IPS-15b (cell line): ENCODE data around the gene LRRC7.
"Not testable (repeated sequence)": the region's sequence is repeated elsewhere in the genome, so short reads cannot be mapped to it uniquely, and the experiment has no call there.

ENCODE experiments used
- H3K27me3 ChIP-seq: one replicate; pipeline ENCODE4 v1.6.1; 2013; ENCODE audit warnings: low read length; ENCODE audit not compliant: control insufficient read depth, insufficient read depth
- H3K36me3 ChIP-seq: one replicate; pipeline ENCODE4 v1.6.1; 2013; ENCODE audit warnings: low read length; ENCODE audit not compliant: control insufficient read depth, insufficient read depth
- H3K4me1 ChIP-seq: one replicate; pipeline ENCODE4 v1.6.1; 2013; ENCODE audit warnings: mild to moderate bottlenecking, low read length; ENCODE audit not compliant: control insufficient read depth, insufficient read depth
- H3K4me3 ChIP-seq: one replicate; pipeline ENCODE4 v1.5.1; 2013; ENCODE audit warnings: low read depth, low read length
- H3K9ac ChIP-seq: one replicate; pipeline ENCODE4 v1.6.1; 2013; ENCODE audit warnings: low read depth, mild to moderate bottlenecking, low read length
- H3K9me3 ChIP-seq: one replicate; pipeline ENCODE4 v1.6.1; 2013; ENCODE audit warnings: mild to moderate bottlenecking, low read length; ENCODE audit not compliant: control insufficient read depth, insufficient read depth

Gene LRRC7

DNA sequence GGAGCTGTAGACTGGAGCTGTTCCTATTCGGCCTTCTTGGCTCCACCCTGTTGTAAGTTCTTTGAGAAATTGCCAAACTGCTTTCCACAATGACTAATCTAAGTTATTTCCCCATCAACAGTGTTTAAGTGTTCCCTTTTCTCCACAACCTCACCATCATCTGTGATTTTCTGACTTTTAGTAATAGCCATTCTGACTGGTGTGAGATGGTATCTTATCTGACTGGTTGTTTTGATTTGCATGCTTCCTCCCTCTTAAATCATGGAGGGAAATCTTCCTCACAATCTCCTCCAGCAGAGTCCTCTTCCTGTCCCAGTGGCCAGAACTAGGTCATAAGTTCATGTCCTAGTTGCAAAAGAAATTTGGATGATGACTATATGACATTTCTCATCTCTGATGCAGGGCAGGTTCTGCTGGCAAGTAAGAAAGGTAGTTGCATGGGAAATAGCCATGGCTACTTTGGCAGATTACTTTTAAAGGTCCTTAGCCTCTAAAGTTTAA lies 343.6 kb downstream of the LRRC7 start:
- no peaks in the 10 kb centered on the region for H3K9me3 ChIP-seq
- no peak overlapping the region for H3K4me3 ChIP-seq
- no peaks in the 10 kb centered on the region for H3K4me1 ChIP-seq
- H3K27me3 ChIP-seq, result no peaks in the 10 kb centered on the region
- no peaks in the 10 kb centered on the region for H3K36me3 ChIP-seq
- H3K9ac ChIP-seq, result no peak overlapping the region

DNA sequence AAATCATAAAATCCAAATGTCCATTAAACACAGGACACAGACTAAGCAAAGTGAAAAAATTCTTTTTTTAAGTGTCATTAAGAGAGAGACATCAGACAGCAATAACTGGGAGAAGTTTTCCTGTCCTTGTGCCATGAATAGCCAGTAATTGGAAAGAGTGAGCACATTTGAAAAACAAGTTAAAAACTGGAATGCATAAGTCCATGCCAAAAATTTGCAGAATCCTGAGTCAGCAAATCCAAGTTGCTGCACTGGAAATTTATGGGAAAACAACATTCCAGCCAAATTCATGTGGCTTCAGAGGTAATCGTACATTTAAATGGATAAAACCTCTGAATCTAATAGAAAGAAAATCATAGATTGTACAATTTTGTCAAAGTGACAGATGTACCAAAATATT lies 346.3 kb downstream of the LRRC7 start:
- Histone ChIP-seq H3K4me3 (no peak overlapping the region), H3K4me1 (no peaks in the 10 kb centered on the region), H3K9ac (no peak overlapping the region), H3K36me3 (no peaks in the 10 kb centered on the region), H3K27me3 (no peaks in the 10 kb centered on the region), H3K9me3 (no peaks in the 10 kb centered on the region)

DNA sequence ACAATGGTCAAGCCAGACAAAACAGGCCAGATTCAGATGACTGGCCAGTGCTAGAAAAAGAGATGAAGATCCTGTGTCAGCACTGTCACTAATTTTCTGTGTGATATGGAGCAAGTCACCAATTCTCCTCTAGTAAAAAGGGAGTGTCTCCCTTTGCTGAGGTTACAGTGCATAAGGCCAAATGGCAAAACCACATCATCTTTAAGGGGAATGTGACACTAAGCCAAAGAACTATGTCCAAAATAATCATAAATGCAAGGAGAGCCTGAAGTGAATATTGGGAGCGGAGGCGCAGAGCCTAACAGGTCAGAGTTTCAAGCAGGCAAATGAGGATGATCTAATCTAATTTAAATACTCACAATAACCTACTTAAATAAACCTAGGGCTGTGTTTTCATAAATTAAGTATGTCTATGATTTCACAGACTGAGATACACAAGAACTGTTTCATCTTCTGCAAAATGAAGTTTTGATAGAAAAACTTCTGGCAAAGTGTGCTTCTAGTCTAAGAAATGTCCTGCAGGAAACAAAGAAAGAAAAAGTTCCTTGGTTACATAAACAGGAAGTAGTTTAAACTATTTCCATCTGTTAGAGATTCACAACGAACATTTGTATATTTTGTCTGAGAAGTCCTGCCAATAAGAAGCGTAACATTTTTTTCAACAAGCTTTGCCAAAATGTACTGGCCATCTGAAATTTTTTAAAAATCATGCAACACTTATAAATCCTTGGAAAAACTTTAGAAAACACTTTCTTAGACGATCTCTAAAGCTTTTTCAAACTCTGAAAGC lies 347.4 kb downstream of the LRRC7 start:
- Histone ChIP-seq H3K36me3 (no peaks in the 10 kb centered on the region), H3K27me3 (no peaks in the 10 kb centered on the region), H3K4me1 (no peaks in the 10 kb centered on the region), H3K9ac (no peak overlapping the region), H3K9me3 (no peaks in the 10 kb centered on the region), H3K4me3 (no peak overlapping the region)

DNA sequence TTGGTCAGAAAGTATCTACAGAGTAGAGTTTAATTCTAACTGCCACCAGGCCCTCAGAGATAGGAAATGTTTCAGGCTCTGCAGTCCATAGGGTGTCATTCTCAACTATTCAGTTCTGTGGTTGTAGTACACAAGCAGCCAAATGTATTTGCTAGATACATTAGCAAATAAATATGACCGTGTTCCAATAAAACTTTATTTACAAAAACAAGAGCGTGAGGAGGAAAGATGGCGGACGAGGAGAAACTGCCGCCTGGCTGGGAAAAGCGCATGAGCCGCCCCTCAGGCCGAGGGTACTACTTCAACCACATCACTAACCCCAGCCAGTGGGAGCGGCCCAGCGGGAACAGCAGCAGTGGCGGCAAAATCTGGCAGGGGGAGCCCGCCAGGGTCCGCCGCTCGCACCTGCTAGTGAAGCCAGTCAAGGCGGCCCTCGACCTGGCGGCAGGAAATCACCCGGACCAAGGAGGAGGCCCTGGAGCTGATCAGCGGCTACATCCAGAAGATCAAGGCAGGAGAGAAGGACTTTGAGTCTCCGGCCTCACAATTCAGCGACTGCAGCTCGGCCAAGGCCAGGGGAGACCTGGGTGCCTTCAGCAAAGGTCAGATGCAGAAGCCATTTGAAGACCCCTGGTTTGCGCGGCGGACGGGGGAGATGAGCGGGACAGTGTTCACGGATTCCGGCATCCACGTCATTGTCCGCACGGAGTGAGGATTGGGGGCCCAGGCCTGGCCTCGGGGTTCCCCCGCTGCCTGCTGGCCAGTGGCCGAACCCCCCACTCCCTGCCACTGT lies 351.6 kb downstream of the LRRC7 start:
- no peaks in the 10 kb centered on the region for H3K36me3 ChIP-seq
- H3K9ac ChIP-seq, result no peak overlapping the region
- no peaks in the 10 kb centered on the region for H3K4me1 ChIP-seq
- no peak overlapping the region for H3K4me3 ChIP-seq
- H3K9me3 ChIP-seq, result no peaks in the 10 kb centered on the region
- H3K27me3 ChIP-seq, result no peaks in the 10 kb centered on the region

DNA sequence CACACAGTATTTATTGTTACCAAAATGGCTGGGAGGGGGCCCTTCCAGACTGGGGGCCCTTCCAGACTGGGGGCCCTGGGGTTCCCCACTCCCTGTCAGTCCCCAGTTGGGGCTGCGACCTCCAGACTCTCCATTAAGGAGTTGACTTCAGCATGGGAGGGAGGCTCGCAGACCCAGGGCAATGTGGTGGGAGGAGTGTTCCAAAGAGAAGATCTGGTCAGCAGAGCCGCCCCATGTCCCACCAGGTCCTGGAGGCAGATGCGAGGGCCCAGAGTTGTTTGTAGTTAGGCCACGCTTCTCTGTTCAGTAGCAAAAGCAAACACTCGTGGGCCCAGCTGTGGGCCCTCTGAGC lies 352.2 kb downstream of the LRRC7 start:
- H3K4me3 ChIP-seq, result no peak overlapping the region
- H3K36me3 ChIP-seq, result no peaks in the 10 kb centered on the region
- H3K27me3 ChIP-seq, result no peaks in the 10 kb centered on the region
- no peaks in the 10 kb centered on the region for H3K9me3 ChIP-seq
- H3K4me1 ChIP-seq, result no peaks in the 10 kb centered on the region
- H3K9ac ChIP-seq, result no peak overlapping the region

DNA sequence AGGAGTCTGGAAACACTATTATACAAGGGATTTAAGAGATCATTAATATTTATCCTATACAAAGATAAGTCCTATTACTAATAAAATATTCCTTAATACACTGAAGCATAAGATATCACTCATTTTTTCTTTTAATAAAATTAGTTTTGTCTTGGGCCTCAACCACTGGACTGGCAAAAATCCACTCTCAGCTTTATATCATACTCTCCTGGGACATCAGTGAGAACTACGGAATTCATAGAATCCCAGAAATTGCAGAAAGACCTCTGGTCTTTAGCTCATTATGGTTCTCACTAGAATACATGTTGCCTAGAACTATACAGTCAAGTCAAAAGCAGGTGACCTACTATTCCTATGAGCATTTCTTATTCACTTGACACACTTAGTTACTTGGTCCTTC lies 352.7 kb downstream of the LRRC7 start:
- no peak overlapping the region for H3K4me3 ChIP-seq
- H3K36me3 ChIP-seq, result no peaks in the 10 kb centered on the region
- H3K9me3 ChIP-seq, result no peaks in the 10 kb centered on the region
- no peaks in the 10 kb centered on the region for H3K27me3 ChIP-seq
- no peaks in the 10 kb centered on the region for H3K4me1 ChIP-seq
- H3K9ac ChIP-seq, result no peak overlapping the region

DNA sequence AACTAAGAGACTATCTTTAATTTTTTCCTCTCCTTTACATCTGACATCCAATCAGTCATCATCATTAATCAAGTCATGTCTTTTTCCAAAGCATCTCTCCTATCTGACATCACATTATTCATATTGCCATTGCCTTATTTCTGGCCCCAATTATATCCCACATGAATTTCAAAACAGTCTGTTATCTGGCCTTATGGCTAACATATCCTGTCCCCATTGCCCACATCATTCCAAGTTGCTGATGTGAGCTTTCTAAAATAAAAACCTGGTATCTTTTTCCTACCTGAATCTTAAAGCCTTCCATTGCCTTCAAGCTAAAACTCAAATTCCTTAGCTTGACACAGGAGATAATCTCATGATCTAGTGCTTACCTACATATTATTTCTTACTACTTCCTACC lies 353.8 kb downstream of the LRRC7 start:
- Histone ChIP-seq H3K9me3 (no peaks in the 10 kb centered on the region), H3K4me3 (no peak overlapping the region), H3K4me1 (no peaks in the 10 kb centered on the region), H3K9ac (no peak overlapping the region), H3K36me3 (no peaks in the 10 kb centered on the region), H3K27me3 (no peaks in the 10 kb centered on the region)

DNA sequence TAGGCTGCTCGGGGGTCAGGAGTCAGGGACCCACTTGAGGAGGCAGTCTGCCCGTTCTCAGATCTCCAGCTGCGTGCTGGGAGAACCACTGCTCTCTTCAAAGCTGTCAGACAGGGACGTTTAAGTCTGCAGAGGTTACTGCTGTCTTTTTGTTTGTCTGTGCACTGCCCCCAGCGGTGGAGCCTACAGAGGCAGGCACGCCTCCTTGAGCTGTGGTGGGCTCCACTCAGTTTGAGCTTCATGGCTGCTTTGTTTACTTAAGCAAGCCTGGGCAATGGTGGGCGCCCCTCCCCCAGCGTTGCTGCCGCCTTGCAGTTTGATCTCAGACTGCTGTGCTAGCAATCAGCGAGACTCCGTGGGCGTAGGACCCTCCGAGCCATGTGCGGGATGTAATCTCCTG lies 360.5 kb downstream of the LRRC7 start:
- H3K36me3 ChIP-seq, H3K4me3 ChIP-seq, H3K27me3 ChIP-seq, H3K9ac ChIP-seq, H3K9me3 ChIP-seq, H3K4me1 ChIP-seq: not testable (repeated sequence)

DNA sequence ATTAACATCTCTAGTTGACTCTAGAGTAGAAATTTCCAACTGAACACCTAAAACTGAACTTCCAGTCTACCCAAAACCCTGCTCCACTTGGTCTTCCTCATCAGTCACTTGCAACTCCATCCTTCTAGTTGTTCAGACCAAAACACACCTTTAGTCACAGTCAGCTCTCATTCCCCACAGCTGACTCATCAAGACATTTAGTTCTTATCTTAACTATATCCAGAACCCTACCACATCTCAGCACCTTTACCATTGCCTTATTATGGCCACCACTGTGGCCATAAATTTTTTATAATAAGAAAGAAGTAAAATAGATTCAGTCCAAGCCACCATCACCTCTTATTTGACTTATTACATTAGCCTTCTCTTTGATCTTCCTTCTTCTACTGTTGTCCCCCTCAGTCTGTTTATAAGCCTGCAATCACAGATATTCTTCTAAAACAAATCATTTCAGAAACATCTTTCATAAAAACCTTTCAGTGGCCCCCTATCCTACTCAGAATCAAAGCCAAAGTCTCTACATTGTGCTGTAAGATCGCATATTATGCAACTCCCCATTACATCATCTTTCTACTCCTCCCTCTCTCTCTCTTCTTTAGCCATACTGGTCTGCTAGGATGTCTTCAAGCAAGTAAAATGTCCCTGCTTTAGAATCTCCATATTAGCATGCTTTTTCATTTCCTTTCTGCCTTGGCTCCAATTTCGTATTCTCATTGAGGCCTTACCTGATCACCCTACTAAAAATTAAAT lies 361.8 kb downstream of the LRRC7 start:
- Histone ChIP-seq H3K4me1 (no peaks in the 10 kb centered on the region), H3K9me3 (peaks cover 7% of the 10 kb centered on the region), H3K9ac (no peak overlapping the region), H3K27me3 (no peaks in the 10 kb centered on the region), H3K36me3 (no peaks in the 10 kb centered on the region), H3K4me3 (no peak overlapping the region)

DNA sequence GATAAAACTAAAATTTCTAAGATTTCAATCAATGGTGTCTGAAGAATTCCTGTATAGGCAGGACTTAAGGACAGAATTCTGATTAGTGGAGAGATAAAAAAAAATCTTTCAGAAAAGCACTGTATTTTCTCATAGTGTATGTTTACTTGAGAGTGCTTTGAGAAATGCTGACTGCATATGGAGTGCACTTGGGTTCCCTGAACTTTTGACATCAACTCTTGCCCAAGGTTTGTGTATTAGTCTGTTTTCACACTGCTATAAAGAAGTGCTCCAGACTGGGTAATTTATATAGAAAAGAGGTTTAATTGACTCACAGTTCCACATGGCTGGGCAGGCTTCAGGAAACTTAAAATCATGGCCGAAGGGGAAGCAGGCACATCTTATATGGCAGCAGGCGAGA lies 362.7 kb downstream of the LRRC7 start:
- H3K4me1 ChIP-seq, result no peaks in the 10 kb centered on the region
- H3K4me3 ChIP-seq, result no peak overlapping the region
- H3K9ac ChIP-seq, result no peak overlapping the region
- no peaks in the 10 kb centered on the region for H3K36me3 ChIP-seq
- no peaks in the 10 kb centered on the region for H3K27me3 ChIP-seq
- H3K9me3 ChIP-seq, result peaks cover 7% of the 10 kb centered on the region

DNA sequence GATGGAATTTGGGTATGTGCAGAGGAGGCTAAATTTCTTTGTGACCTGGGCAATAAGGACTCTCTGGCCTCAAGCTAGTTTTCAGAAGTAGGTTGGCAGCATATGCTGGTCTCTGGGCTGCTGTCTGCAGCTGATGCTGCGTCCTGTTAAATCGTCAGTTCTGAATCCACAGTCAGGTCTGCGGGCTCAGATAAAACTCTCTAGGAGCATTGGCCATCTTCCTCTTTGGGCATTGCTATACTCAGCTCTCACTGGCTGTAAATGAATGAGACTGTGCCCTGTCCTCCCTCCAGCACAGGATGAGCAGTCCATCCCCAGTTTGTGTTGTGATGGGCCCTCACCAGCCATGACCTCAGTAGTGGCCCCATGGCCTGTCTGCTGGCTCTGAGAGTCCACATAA lies 365.0 kb downstream of the LRRC7 start:
- no peak overlapping the region for H3K4me3 ChIP-seq
- H3K9me3 ChIP-seq, result peaks cover 7% of the 10 kb centered on the region
- no peak overlapping the region for H3K9ac ChIP-seq
- H3K4me1 ChIP-seq, result no peaks in the 10 kb centered on the region
- H3K36me3 ChIP-seq, result no peaks in the 10 kb centered on the region
- no peaks in the 10 kb centered on the region for H3K27me3 ChIP-seq
